ENCODE measurements around the gene OR6S1. TPM values are rescaled to one million over a fixed set of nuclear protein-coding genes. Genes with fewer than 3 reads are reported as not detected.
"Not testable (repeated sequence)": the region's sequence is repeated elsewhere in the genome, so short reads cannot be mapped to it uniquely, and the experiment has no call there.

The OR6S1 gene
- total and polyA plus RNA-seq, 2 experiments from 2014 or later = not detected

GRCh38 chr14:20666400-20666961 lies 25.0 kb upstream of the OR6S1 start:
- H3K9me3 Mint-ChIP-seq; H3K27ac Mint-ChIP-seq; H3K9me2 ChIP-seq (ENCODE audit: insufficient read depth); H3K4me3 Mint-ChIP-seq; DNase-seq (ENCODE audit: low spot score); H3K4me1 Mint-ChIP-seq; H3K79me2 ChIP-seq (replicated peaks; ENCODE audit: insufficient read depth); H3K4me1 ChIP-seq (ENCODE audit: insufficient read depth); H3K27ac ChIP-seq (ENCODE audit: low read depth); ATAC-seq; H3K4me3 ChIP-seq; H3K36me3 Mint-ChIP-seq (ENCODE audit: low read depth); H3K4me2 ChIP-seq; H3K36me3 ChIP-seq (ENCODE audit: insufficient read depth); H4K20me1 ChIP-seq (replicated peaks; ENCODE audit: insufficient read depth); H2AFZ ChIP-seq: not testable (repeated sequence)
- Histone ChIP-seq H3F3A (replicated peaks; ENCODE audit: low read depth) (0 out of 2 replicates have a peak, but pooled peaks cover 11% of the 10 kb centered on the region), H3K27me3 (ENCODE audit: insufficient read depth) (peaks cover 14% of the 10 kb centered on the region; the same call in 1 of the 2 replicates)
- peaks cover 33% of the 10 kb centered on the region for H3K27me3 Mint-ChIP-seq (ENCODE audit: insufficient read depth, low read depth, poor library complexity)

- H3K27me3 Mint-ChIP-seq (ENCODE audit: insufficient read depth, low read depth, poor library complexity) = peaks cover 31% of the 10 kb centered on the region
- H3K4me2 ChIP-seq = peak overlapping the region; percentile 90
- H3K36me3 Mint-ChIP-seq (ENCODE audit: low read depth) = no peaks in the 10 kb centered on the region; the same call in 2 of the 3 replicates
- peak overlapping the region; percentile 96 for H3K4me3 Mint-ChIP-seq
- TF ChIP-seq ETS1 (IDR thresholded peaks at IDR 0.05) (no peak), ZNF462 (CRISPR knock-in tag; IDR thresholded peaks at IDR 0.05) (peak; percentile 29; the same call in 1 of the 2 replicates), CTCF (conservative IDR thresholded peaks at IDR 0.05; ENCODE audit: low read depth in 2 of 2) (peak; percentile 64 to 69)
- H2AFZ ChIP-seq = peak overlapping the region; percentile 100
- peak overlapping the region; percentile 82 for H3K4me3 ChIP-seq
- H3K27ac Mint-ChIP-seq = 0 out of 2 replicates have a peak overlapping the region, but pooled peaks have one; percentile 49
- peaks cover 2% of the 10 kb centered on the region; the same call in 1 of the 2 replicates for H3K4me1 ChIP-seq (ENCODE audit: insufficient read depth)
- DNase-seq (ENCODE audit: low spot score) = peak; percentile 93
- no peaks in the 10 kb centered on the region for H3K79me2 ChIP-seq (replicated peaks; ENCODE audit: insufficient read depth)
- H3K9me3 Mint-ChIP-seq = peaks cover 6% of the 10 kb centered on the region; the same call in 2 of the 3 replicates
- H3K36me3 ChIP-seq (ENCODE audit: insufficient read depth) = no peaks in the 10 kb centered on the region
- no peak overlapping the region for H3K27ac ChIP-seq (ENCODE audit: low read depth)
- H3K9me2 ChIP-seq (ENCODE audit: insufficient read depth) = peaks cover 7% of the 10 kb centered on the region; the same call in 1 of the 2 replicates
- peak; percentile 78 for ATAC-seq
- H3K4me1 Mint-ChIP-seq = peaks cover 5% of the 10 kb centered on the region; the same call in 2 of the 3 replicates
- H3K27me3 ChIP-seq (ENCODE audit: insufficient read depth) = peaks cover 19% of the 10 kb centered on the region; the same call in 1 of the 2 replicates
- H4K20me1 ChIP-seq (replicated peaks; ENCODE audit: insufficient read depth) = no peaks in the 10 kb centered on the region
- peaks cover 11% of the 10 kb centered on the region; the same call in 1 of the 2 replicates for H3F3A ChIP-seq (replicated peaks; ENCODE audit: low read depth)
These were observed 21.7 kb upstream of the OR6S1 start for GRCh38 chr14:20662968-20663732.
